SK-N-SH treated with all-trans-retinoic acid at 6 μM for 48 hours (cell line): ENCODE data around the gene TRIML1.

Experiments used
- ARNTL ChIP-seq: fragments of 450-650 bp; formaldehyde crosslinking; IDR thresholded peaks from 2 replicates; pipeline ENCODE4 v1.5.0; 2020; ENCODE audit warnings: low read depth, mild to moderate bottlenecking, moderate library complexity, borderline replicate concordance
- CSRNP3 ChIP-seq: fragments of 250-450 bp; sonication (Bioruptor Pico); IDR thresholded peaks from 2 replicates; pipeline ENCODE4 v1.5.1; 2021; ENCODE audit warnings: mild to moderate bottlenecking, moderate library complexity
- OSR1 ChIP-seq: fragments of 250-450 bp; sonication (Bioruptor Pico); IDR thresholded peaks from 2 replicates; pipeline ENCODE4 v1.8.0; 2022; ENCODE audit warnings: moderate library complexity, mild to moderate bottlenecking, inconsistent platforms
- PATZ1 ChIP-seq: fragments of 250-450 bp; sonication (Bioruptor Pico); IDR thresholded peaks from 2 replicates; pipeline ENCODE4 v1.8.0; 2020; ENCODE audit warnings: mild to moderate bottlenecking, moderate library complexity, borderline replicate concordance
- RARB ChIP-seq: fragments of 250-450 bp; sonication (Bioruptor Pico); IDR thresholded peaks from 2 replicates; pipeline ENCODE4 v1.8.0; 2021; ENCODE audit warnings: mild to moderate bottlenecking, moderate library complexity
- SNAI2 ChIP-seq: fragments of 250-450 bp; sonication (Bioruptor Pico); IDR thresholded peaks from 2 replicates; pipeline ENCODE4 v1.5.0; 2020; ENCODE audit warnings: mild to moderate bottlenecking, moderate library complexity
- TSHZ2 ChIP-seq: fragments of 250-450 bp; sonication (Bioruptor Pico); IDR thresholded peaks from 2 replicates; pipeline ENCODE4 v1.5.0; 2020; ENCODE audit warnings: mild to moderate bottlenecking, moderate library complexity
- ZFP3 ChIP-seq: fragments of 250-450 bp; sonication (Bioruptor Pico); IDR thresholded peaks from 2 replicates; pipeline ENCODE4 v1.5.0; 2020; ENCODE audit warnings: mild to moderate bottlenecking, moderate library complexity
- ZNF565 ChIP-seq: fragments of 450-650 bp; formaldehyde crosslinking; conservative IDR thresholded peaks from 2 replicates; pipeline ENCODE4 v1.5.0; 2020; ENCODE audit warnings: low read depth, mild to moderate bottlenecking, moderate library complexity
- ZNF70 ChIP-seq: fragments of 450-650 bp; formaldehyde crosslinking; IDR thresholded peaks from 2 replicates; pipeline ENCODE4 v1.5.0; 2020; ENCODE audit warnings: mild to moderate bottlenecking, moderate library complexity

- TF ChIP-seq TSHZ2 (CRISPR knock-in tag): no peak
- TF ChIP-seq PATZ1: no peak
- no peak for TF ChIP-seq ZFP3 (CRISPR knock-in tag)
- no peak for TF ChIP-seq CSRNP3 (CRISPR knock-in tag)
- no peak for TF ChIP-seq RARB
- no peak for TF ChIP-seq ARNTL (CRISPR knock-in tag)
- no peak for TF ChIP-seq ZNF70
- TF ChIP-seq OSR1 (CRISPR knock-in tag): no peak
- no peak for TF ChIP-seq ZNF565 (CRISPR knock-in tag)
- no peak for TF ChIP-seq SNAI2 (CRISPR knock-in tag)
Measured at GRCh38 chr4:188147776-188148175, 8.5 kb downstream of the TRIML1 start.
